Tibial artery (tissue), 4 donors: ENCODE data around the gene CIDEA.

Experiments used
- DNase-seq, 2 donors: peaks; one replicate each; pipeline ENCODE4 v3.0.0-alpha.2; 2019
- H3K27ac ChIP-seq, 2 donors: fragments of 200-600 bp; sonication (generic) in 1 of 2; 1 replicate in 1 of 2; 2 replicates in 1 of 2; pipeline ENCODE4 v1.5.1; 2018 to 2019; ENCODE audit warnings: mild to moderate bottlenecking in 1 of 2
- H3K27me3 ChIP-seq, 2 donors: fragments of 200-600 bp; sonication (generic) in 1 of 2; one replicate each; pipeline versions ENCODE4 v1.5.1 to v1.6.0; 2016 to 2019
- H3K36me3 ChIP-seq, 3 donors: fragments of 200-600 bp; sonication (generic) in 2 of 3; one replicate each; pipeline ENCODE4 v1.5.1; 2016 to 2019; ENCODE audit warnings: mild to moderate bottlenecking in 2 of 3
- H3K4me1 ChIP-seq, 4 donors: fragments of 200-600 bp; sonication (generic) in 2 of 4; 1 replicate in 3 of 4; 2 replicates in 1 of 4; pipeline ENCODE4 v1.5.1; 2016 to 2019
- H3K4me3 ChIP-seq, 2 donors: fragments of 200-600 bp; sonication (generic) in 1 of 2; 1 replicate in 1 of 2; 2 replicates in 1 of 2; pipeline ENCODE4 v1.5.1; 2018 to 2019; ENCODE audit warnings: mild to moderate bottlenecking in 2 of 2
- H3K9me3 ChIP-seq, 3 donors: fragments of 200-600 bp; sonication (generic) in 1 of 3; one replicate each; pipeline ENCODE4 v1.5.1; 2016 to 2019
- CTCF ChIP-seq, 2 experiments: fragments of 200-600 bp in 1 of 2; fragments of 450-650 bp in 1 of 2; IDR thresholded peaks; one replicate each; pipeline ENCODE4 v1.5.1; 2017 to 2019; ENCODE audit warnings: antibody characterized with exemption in 2 of 2, mild to moderate bottlenecking in 1 of 2, moderate library complexity in 1 of 2
- intact Hi-C: fragments of 100-400 bp; cut with DNase I; formaldehyde crosslinking; loops from one replicate; pipeline ENCODE4 v1.15.0; 2023; ENCODE audit warnings: low total_unique reads

Gene CIDEA

GRCh38 chr18:12279781-12280531 is 25.8 kb downstream of the CIDEA start:
- H3K27ac ChIP-seq: peak overlapping the region; percentile 98 to 100
- peaks cover 0 to 46% (median 34%) of the 10 kb centered on the region in 4 donors for H3K4me1 ChIP-seq
- H3K36me3 ChIP-seq: no peaks in the 10 kb centered on the region
- no peak for TF ChIP-seq CTCF (IDR thresholded peaks at IDR 0.05)
- intact Hi-C loops: loop anchor here (10.0 kb wide), 1 partner anchor 375 kb away; the partner anchor contains the start of gene SPIRE1
- H3K4me3 ChIP-seq: peak overlapping the region; percentile 52 to 62
- no peaks in the 10 kb centered on the region for H3K9me3 ChIP-seq
- no peaks in the 10 kb centered on the region for H3K27me3 ChIP-seq
- no peak for DNase-seq

GRCh38 chr18:12281861-12282260 is 27.7 kb downstream of the CIDEA start:
- Histone ChIP-seq H3K4me1 (peaks cover 0 to 42% (median 30%) of the 10 kb centered on the region in 4 donors), H3K27ac (peak overlapping the region; percentile 98 to 100), H3K36me3 (no peaks in the 10 kb centered on the region), H3K27me3 (no peaks in the 10 kb centered on the region), H3K9me3 (no peaks in the 10 kb centered on the region), H3K4me3 (no peak overlapping the region)
- TF ChIP-seq CTCF (IDR thresholded peaks at IDR 0.05): no peak
- intact Hi-C loops: no loop called here
- no peak for DNase-seq

- Histone ChIP-seq H3K36me3 (no peaks in the 10 kb centered on the region), H3K9me3 (no peaks in the 10 kb centered on the region), H3K4me3 (no peak overlapping the region), H3K4me1 (peaks cover 0 to 41% (median 28%) of the 10 kb centered on the region in 4 donors), H3K27me3 (no peaks in the 10 kb centered on the region), H3K27ac (peak overlapping the region; percentile 98 to 100)
- intact Hi-C loops: no loop called here
- no peak for TF ChIP-seq CTCF (IDR thresholded peaks at IDR 0.05)
- no peak for DNase-seq
These were observed 28.4 kb downstream of the CIDEA start for GRCh38 chr18:12282442-12283039.

- no peak overlapping the region for H3K4me3 ChIP-seq
- no peak overlapping the region for H3K27ac ChIP-seq
- H3K9me3 ChIP-seq: no peaks in the 10 kb centered on the region
- DNase-seq: no peak
- H3K36me3 ChIP-seq: no peaks in the 10 kb centered on the region
- peaks cover 0 to 35% (median 25%) of the 10 kb centered on the region in 4 donors for H3K4me1 ChIP-seq
- no peaks in the 10 kb centered on the region for H3K27me3 ChIP-seq
- TF ChIP-seq CTCF (IDR thresholded peaks at IDR 0.05): no peak
- intact Hi-C loops: no loop called here
These were observed 29.1 kb downstream of the CIDEA start for GRCh38 chr18:12283256-12283655.

- Histone ChIP-seq H3K27me3 (no peaks in the 10 kb centered on the region), H3K4me1 (peaks cover 0 to 35% (median 26%) of the 10 kb centered on the region in 4 donors), H3K4me3 (no peak overlapping the region), H3K9me3 (no peaks in the 10 kb centered on the region), H3K27ac (no peak overlapping the region), H3K36me3 (no peaks in the 10 kb centered on the region)
- intact Hi-C loops: no loop called here
- no peak for TF ChIP-seq CTCF (IDR thresholded peaks at IDR 0.05)
- DNase-seq: no peak
These were observed 29.5 kb downstream of the CIDEA start for GRCh38 chr18:12283666-12284065.
